SK-N-SH (cell line): Measurements from ENCODE around the gene CETP. TPM values are rescaled to one million over a fixed set of nuclear protein-coding genes. Genes with fewer than 3 reads are reported as not detected.
A peak's percentile ranks its signal among the peaks of the same experiment; 100 is the strongest.

Source experiments
- CTCF ChIA-PET: fragments of 300-600, 350-600 bp; formaldehyde crosslinking; extraction: SDS; loops from one replicate; lab custom pipeline; 2021; lab: Yijun Ruan, JAX
- POLR2A ChIA-PET: fragments of 350-600 bp; sonication (Branson Sonifier 250); formaldehyde crosslinking; extraction: SDS; loops from one replicate; lab custom pipeline; 2020; ENCODE audit warnings: antibody characterized with exemption, inconsistent platforms; lab: Yijun Ruan, JAX
- DNase-seq: peaks from one replicate; pipeline ENCODE4 v3.0.0; 2012
- H2AFZ ChIP-seq: fragments of 200-600 bp; sonication (generic); 2 replicates; pipeline ENCODE4 v1.8.1; 2016; ENCODE audit warnings: antibody characterized with exemption, mild to moderate bottlenecking, low read depth
- H3F3A ChIP-seq: fragments of 200-600 bp; sonication (generic); replicated peaks from 2 replicates; pipeline ENCODE3; 2016; ENCODE audit warnings: antibody characterized with exemption, mild to moderate bottlenecking; ENCODE audit not compliant: insufficient read depth
- H3K27ac ChIP-seq, 2 experiments: fragments of 200-500 bp in 1 of 2; fragments of 200-600 bp in 1 of 2; sonication (Bioruptor generic) in 1 of 2; sonication (generic), shearing (Covaris generic) in 1 of 2; 2 replicates each; pipeline versions ENCODE4 v1.5.1 to v1.6.1; 2014 to 2016; ENCODE audit warnings: low read depth in 2 of 2, inconsistent platforms in 1 of 2, low read length in 1 of 2, mild to moderate bottlenecking in 1 of 2, mixed read lengths in 1 of 2
- H3K27me3 ChIP-seq: fragments of 200-600 bp; sonication (generic), shearing (Covaris generic); 2 replicates; pipeline ENCODE4 v1.6.1; 2016; ENCODE audit warnings: mixed run types; ENCODE audit not compliant: insufficient read depth
- H3K36me3 ChIP-seq, 2 experiments: fragments of 200-500 bp in 1 of 2; fragments of 200-600 bp in 1 of 2; sonication (Bioruptor generic) in 1 of 2; sonication (generic) in 1 of 2; replicated peaks in 1 of 2; 2 replicates each; pipeline versions ENCODE3 to v1.5.1; 2014 to 2016; ENCODE audit warnings: low read length in 1 of 2, mild to moderate bottlenecking in 1 of 2; ENCODE audit not compliant: insufficient read depth in 2 of 2, control insufficient read depth in 1 of 2
- H3K4me1 ChIP-seq, 2 experiments: fragments of 200-500 bp in 1 of 2; fragments of 200-600 bp in 1 of 2; sonication (Bioruptor generic) in 1 of 2; sonication (generic), shearing (Covaris generic) in 1 of 2; 2 replicates each; pipeline versions ENCODE4 v1.5.1 to v1.6.1; 2014 to 2016; ENCODE audit warnings: low read depth in 1 of 2, low read length in 1 of 2, mixed run types in 1 of 2; ENCODE audit not compliant: insufficient read depth in 2 of 2, control insufficient read depth in 1 of 2
- H3K4me2 ChIP-seq: fragments of 200-600 bp; sonication (generic), shearing (Covaris generic); 2 replicates; pipeline ENCODE4 v1.6.1; 2017; ENCODE audit warnings: mixed run types
- H3K4me3 ChIP-seq, 2 experiments: fragments of 200-500 bp in 1 of 2; fragments of 200-600 bp in 1 of 2; sonication (Bioruptor generic) in 1 of 2; sonication (generic), shearing (Covaris generic) in 1 of 2; 2 replicates each; pipeline versions ENCODE4 v1.5.1 to v1.8.1; 2014 to 2016; ENCODE audit warnings: low read depth in 2 of 2, inconsistent platforms in 1 of 2, low read length in 1 of 2, mild to moderate bottlenecking in 1 of 2, mixed read lengths in 1 of 2, moderate library complexity in 1 of 2
- H3K79me2 ChIP-seq: fragments of 200-600 bp; sonication (generic); 2 replicates; pipeline ENCODE4 v1.8.1; 2017; ENCODE audit warnings: mild to moderate bottlenecking; ENCODE audit not compliant: insufficient read depth
- H3K9ac ChIP-seq: fragments of 200-600 bp; sonication (generic); 2 replicates; pipeline ENCODE4 v1.6.1; 2017; ENCODE audit warnings: mixed run types
- H3K9me2 ChIP-seq: fragments of 200-600 bp; sonication (generic); 2 replicates; pipeline ENCODE4 v1.6.1; 2017; ENCODE audit warnings: mixed run types
- H3K9me3 ChIP-seq: fragments of 200-600 bp; sonication (generic); 2 replicates; pipeline ENCODE4 v1.6.1; 2017; ENCODE audit warnings: mixed run types, mild to moderate bottlenecking, moderate library complexity
- H4K20me1 ChIP-seq: fragments of 200-600 bp; sonication (generic); 2 replicates; pipeline ENCODE4 v1.6.1; 2017; ENCODE audit warnings: mild to moderate bottlenecking, mixed run types; ENCODE audit not compliant: insufficient read depth
- CHD2 ChIP-seq: fragments of 150-350 bp; IDR thresholded peaks from 2 replicates; pipeline ENCODE4 v1.6.1; 2018; ENCODE audit warnings: low read length; ENCODE audit not compliant: partially characterized antibody
- FOSL2 ChIP-seq: IDR thresholded peaks from 2 replicates; pipeline ENCODE4 v1.4.0; 2012; ENCODE audit warnings: low read depth, mild to moderate bottlenecking, moderate library complexity, borderline replicate concordance
- FOXM1 ChIP-seq: IDR thresholded peaks from 2 replicates; pipeline ENCODE4 v1.4.0; 2012; ENCODE audit warnings: low read depth, mild to moderate bottlenecking
- GABPA ChIP-seq: IDR thresholded peaks from 2 replicates; pipeline ENCODE4 v1.4.0; 2012; ENCODE audit warnings: low read depth, mild to moderate bottlenecking
- GATA2 ChIP-seq: sonication (generic); formaldehyde crosslinking; IDR thresholded peaks from 2 replicates; pipeline ENCODE4 v1.5.0; 2020; ENCODE audit warnings: mild to moderate bottlenecking, missing genetic modification reagents
- IRF3 ChIP-seq: fragments of 150-350 bp; IDR thresholded peaks from 2 replicates; pipeline ENCODE4 v1.6.1; 2016; ENCODE audit warnings: mild to moderate bottlenecking, low read depth, low read length
- MAX ChIP-seq: IDR thresholded peaks from 2 replicates; pipeline ENCODE4 v1.4.0; 2012; ENCODE audit warnings: low read depth
- MEF2A ChIP-seq: IDR thresholded peaks from 2 replicates; pipeline ENCODE4 v1.4.0; 2012; ENCODE audit warnings: low read depth, borderline replicate concordance
- NFIC ChIP-seq: IDR thresholded peaks from 2 replicates; pipeline ENCODE4 v1.4.0; 2012; ENCODE audit warnings: borderline replicate concordance
- RAD21 ChIP-seq: IDR thresholded peaks from 2 replicates; pipeline ENCODE4 v1.6.1; 2012; ENCODE audit warnings: mild to moderate bottlenecking, low read length
- RXRA ChIP-seq: IDR thresholded peaks from 2 replicates; pipeline ENCODE4 v1.4.0; 2012; ENCODE audit warnings: low read depth, mild to moderate bottlenecking, borderline replicate concordance
- SIN3A ChIP-seq: IDR thresholded peaks from 2 replicates; pipeline ENCODE4 v1.6.1; 2012; ENCODE audit warnings: low read depth, mild to moderate bottlenecking, low read length, moderate library complexity, borderline replicate concordance
- USF1 ChIP-seq: IDR thresholded peaks from 2 replicates; pipeline ENCODE4 v1.4.0; 2012; ENCODE audit warnings: low read depth, borderline replicate concordance
- WGBS: methylation state at CpG from one replicate; pipeline ENCODE4 v1.1.6; 2017; ENCODE audit warnings: low lambda C conversion rate; 5-methylcytosine and 5-hydroxymethylcytosine counted together
- polyA plus RNA-seq, 3 experiments: library from polyadenylated mRNA; depleted of rRNA; stranded (reverse); fragments of >200 nt; gene quantifications; 2 replicates each; pipeline ENCODE4 v1.2.3, GENCODE V29; 2012
- TF ChIP-seq, protein P1 (sequence below): fragments of 200-600 bp; sonication (generic); IDR thresholded peaks from 2 replicates; pipeline ENCODE4 v1.6.1; 2017; ENCODE audit warnings: antibody characterized with exemption, mild to moderate bottlenecking, moderate library complexity
- TF ChIP-seq, protein P2 (sequence below): IDR thresholded peaks from 2 replicates; pipeline ENCODE4 v1.6.1; 2012; ENCODE audit warnings: mild to moderate bottlenecking, low read depth, low read length, moderate library complexity

CETP gene
- polyA plus RNA-seq, 1 of the 3 experiments (the other 2 are of a cell fraction): not detected

- Histone ChIP-seq H4K20me1 (no peaks in the 10 kb centered on the region), H2AFZ (peak overlapping the region; percentile 70; the same call in 1 of the 2 replicates), H3K9me2 (no peaks in the 10 kb centered on the region), H3K9ac (no peak overlapping the region), H3K4me1 (peaks cover 0 to 12% of the 10 kb centered on the region in 2 experiments; a peak in 2 of 4 replicates), H3K79me2 (no peaks in the 10 kb centered on the region), H3K4me3 (no peak overlapping the region), H3K27ac (peak overlapping the region in 1 of 2 experiments; percentile 63; a peak in 2 of 4 replicates), H3K27me3 (no peaks in the 10 kb centered on the region), H3F3A (no peaks in the 10 kb centered on the region), H3K9me3 (no peaks in the 10 kb centered on the region), H3K36me3 (no peaks in the 10 kb centered on the region), H3K4me2 (0 out of 2 replicates have a peak overlapping the region, but pooled peaks have one; percentile 20)
- WGBS: 93% methylated on average over 8 of the region's 8 CpGs
- ChIA-PET POLR2A (no interaction called here), CTCF (no interaction called here)
- no peak for DNase-seq
- TF ChIP-seq FOSL2: no peak
- TF ChIP-seq USF1: no peak
- TF ChIP-seq FOXM1: no peak
- TF ChIP-seq IRF3: no peak
Measured at GRCh38 chr16:57001026-57001679, 39.4 kb downstream of the CETP start.

GRCh38 chr16:57003439-57004386 is 42.0 kb downstream of the CETP start:
- Histone ChIP-seq H3K9me2 (no peaks in the 10 kb centered on the region), H3K9me3 (no peaks in the 10 kb centered on the region), H3K4me2 (no peak overlapping the region), H2AFZ (no peak overlapping the region), H3K27ac (no peak overlapping the region), H3K36me3 (no peaks in the 10 kb centered on the region), H3K4me3 (no peak overlapping the region), H4K20me1 (no peaks in the 10 kb centered on the region), H3K79me2 (no peaks in the 10 kb centered on the region), H3F3A (no peaks in the 10 kb centered on the region), H3K4me1 (peaks cover 0 to 12% of the 10 kb centered on the region in 2 experiments; a peak in 2 of 4 replicates), H3K9ac (no peak overlapping the region), H3K27me3 (no peaks in the 10 kb centered on the region)
- CTCF ChIA-PET: no interaction called here
- DNase-seq: no peak
- POLR2A ChIA-PET: no interaction called here
- WGBS: 93% methylated on average over 22 of the region's 22 CpGs
- no peak for TF ChIP-seq RAD21
- TF ChIP-seq CHD2: no peak
- TF ChIP-seq MAX: no peak
- no peak for TF ChIP-seq GABPA
- TF ChIP-seq, protein P1, sequence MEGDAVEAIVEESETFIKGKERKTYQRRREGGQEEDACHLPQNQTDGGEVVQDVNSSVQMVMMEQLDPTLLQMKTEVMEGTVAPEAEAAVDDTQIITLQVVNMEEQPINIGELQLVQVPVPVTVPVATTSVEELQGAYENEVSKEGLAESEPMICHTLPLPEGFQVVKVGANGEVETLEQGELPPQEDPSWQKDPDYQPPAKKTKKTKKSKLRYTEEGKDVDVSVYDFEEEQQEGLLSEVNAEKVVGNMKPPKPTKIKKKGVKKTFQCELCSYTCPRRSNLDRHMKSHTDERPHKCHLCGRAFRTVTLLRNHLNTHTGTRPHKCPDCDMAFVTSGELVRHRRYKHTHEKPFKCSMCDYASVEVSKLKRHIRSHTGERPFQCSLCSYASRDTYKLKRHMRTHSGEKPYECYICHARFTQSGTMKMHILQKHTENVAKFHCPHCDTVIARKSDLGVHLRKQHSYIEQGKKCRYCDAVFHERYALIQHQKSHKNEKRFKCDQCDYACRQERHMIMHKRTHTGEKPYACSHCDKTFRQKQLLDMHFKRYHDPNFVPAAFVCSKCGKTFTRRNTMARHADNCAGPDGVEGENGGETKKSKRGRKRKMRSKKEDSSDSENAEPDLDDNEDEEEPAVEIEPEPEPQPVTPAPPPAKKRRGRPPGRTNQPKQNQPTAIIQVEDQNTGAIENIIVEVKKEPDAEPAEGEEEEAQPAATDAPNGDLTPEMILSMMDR: no peak
- no peak for TF ChIP-seq RXRA
- TF ChIP-seq IRF3: no peak
- TF ChIP-seq MEF2A: no peak
- TF ChIP-seq SIN3A: no peak
- no peak for TF ChIP-seq NFIC
- TF ChIP-seq, protein P2, sequence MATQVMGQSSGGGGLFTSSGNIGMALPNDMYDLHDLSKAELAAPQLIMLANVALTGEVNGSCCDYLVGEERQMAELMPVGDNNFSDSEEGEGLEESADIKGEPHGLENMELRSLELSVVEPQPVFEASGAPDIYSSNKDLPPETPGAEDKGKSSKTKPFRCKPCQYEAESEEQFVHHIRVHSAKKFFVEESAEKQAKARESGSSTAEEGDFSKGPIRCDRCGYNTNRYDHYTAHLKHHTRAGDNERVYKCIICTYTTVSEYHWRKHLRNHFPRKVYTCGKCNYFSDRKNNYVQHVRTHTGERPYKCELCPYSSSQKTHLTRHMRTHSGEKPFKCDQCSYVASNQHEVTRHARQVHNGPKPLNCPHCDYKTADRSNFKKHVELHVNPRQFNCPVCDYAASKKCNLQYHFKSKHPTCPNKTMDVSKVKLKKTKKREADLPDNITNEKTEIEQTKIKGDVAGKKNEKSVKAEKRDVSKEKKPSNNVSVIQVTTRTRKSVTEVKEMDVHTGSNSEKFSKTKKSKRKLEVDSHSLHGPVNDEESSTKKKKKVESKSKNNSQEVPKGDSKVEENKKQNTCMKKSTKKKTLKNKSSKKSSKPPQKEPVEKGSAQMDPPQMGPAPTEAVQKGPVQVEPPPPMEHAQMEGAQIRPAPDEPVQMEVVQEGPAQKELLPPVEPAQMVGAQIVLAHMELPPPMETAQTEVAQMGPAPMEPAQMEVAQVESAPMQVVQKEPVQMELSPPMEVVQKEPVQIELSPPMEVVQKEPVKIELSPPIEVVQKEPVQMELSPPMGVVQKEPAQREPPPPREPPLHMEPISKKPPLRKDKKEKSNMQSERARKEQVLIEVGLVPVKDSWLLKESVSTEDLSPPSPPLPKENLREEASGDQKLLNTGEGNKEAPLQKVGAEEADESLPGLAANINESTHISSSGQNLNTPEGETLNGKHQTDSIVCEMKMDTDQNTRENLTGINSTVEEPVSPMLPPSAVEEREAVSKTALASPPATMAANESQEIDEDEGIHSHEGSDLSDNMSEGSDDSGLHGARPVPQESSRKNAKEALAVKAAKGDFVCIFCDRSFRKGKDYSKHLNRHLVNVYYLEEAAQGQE: no peak
- TF ChIP-seq GATA2 (CRISPR knock-in tag): no peak
